ENCODE measurements around the gene ZNF99.

GRCh38 chr19:22797040-22797439 lies 13.1 kb upstream of the ZNF99 start:
- TF ChIP-seq CTCF (IDR thresholded peaks at IDR 0.05) (no peak), POLR2AphosphoS5 (IDR thresholded peaks at IDR 0.05) (no peak), POLR2A (IDR thresholded peaks at IDR 0.05) (no peak)
